GM18499 (cell line): ENCODE measurements around the gene TBC1D22A.

Experiments used
- ATAC-seq: cut with Tn5 transposase; IDR thresholded peaks from one replicate; pipeline ENCODE4 v1.9.1; 2021; ENCODE audit warnings: moderate number of reproducible peaks; ENCODE audit not compliant: insufficient read depth, unreplicated experiment

TBC1D22A gene

GRCh38 chr22:46752286-46752987 lies 10.0 kb upstream of the TBC1D22A start:
- no peak for ATAC-seq

DNA sequence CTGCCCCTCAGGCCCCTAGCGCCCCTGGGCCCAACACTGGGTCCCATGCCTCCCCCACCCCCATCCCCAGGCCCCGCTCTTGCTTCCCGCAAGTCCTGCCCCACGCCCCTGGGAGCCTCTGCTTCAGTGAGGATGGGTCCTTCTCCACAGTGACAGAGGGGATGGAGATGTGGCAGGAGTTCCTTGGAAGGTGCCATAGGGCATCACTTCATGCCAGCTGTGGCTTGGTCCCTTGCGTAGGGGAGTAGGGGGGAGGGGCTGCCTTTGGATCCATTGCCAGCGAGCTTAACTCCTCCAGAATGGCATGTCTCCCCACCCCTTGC lies 9.5 kb upstream of the TBC1D22A start:
- no peak for ATAC-seq

DNA sequence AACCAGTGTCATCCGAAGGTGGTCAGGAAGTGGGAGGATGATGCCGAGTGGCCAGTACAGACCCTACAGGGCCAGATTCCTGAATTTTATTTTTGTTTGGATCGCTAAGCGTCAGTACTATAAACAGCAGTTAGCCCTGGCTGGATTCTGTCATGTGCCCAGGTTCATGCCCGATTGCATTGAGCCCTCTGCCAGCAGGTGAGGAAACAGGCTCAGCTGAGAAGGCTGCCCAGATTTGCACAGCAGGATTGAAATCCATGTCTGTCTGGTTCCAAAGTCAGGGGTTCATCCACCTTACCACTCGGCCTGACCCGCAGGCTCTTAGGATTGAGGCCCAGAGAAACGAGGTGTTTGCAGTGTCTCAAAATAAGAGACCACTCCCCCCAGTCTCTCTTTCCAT lies 9.1 kb upstream of the TBC1D22A start:
- ATAC-seq: no peak

DNA sequence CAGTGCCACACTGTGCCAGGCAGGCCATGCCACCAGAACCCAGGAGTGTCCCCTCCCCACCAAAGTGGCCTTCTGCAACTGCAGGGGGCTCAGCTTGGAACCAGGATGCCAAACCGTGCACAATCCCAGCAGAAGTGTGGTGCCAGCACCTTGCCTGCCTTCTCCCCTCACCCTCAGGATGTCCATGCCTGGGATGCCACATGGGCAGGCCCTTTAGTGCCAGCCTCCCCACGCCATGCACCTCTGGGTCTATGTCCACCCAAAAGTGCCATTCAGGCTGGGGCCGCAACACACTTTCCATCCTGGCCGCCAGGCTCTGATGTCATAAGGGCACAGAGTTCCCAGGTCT lies 8.7 kb upstream of the TBC1D22A start:
- no peak for ATAC-seq

DNA sequence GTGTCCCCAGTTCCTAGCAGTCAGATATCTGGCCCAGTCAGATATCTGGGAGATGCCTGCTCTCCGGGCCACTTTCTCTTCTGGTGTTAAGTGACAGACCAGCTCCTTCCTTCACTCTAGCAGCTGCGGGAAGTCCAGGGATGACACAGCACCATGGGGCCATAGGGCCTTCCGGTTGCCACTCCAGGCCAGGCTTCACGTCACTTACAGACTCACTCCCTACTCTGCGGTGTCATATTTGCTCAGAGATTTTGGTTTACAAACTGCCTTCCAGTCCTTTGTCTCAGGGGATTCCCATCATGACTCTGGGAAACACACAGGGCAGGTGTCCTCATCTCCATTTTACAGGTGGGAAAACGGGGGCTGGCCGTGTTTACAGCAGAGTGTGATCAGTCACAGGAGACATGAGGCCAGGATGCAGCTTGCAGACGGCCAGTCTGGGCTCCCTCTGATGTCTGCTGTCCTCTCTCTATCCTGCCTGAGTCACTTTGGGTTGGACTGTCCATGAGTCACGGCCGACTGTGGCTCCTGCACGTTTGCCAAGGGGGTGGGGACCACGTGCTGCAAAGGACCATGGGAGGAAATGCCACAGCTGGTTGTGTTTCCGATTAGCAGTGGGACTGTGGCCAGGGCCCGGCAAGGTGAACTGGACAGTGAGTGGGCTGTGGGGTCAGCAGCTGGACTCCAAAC lies 8.2 kb upstream of the TBC1D22A start:
- ATAC-seq: no peak

DNA sequence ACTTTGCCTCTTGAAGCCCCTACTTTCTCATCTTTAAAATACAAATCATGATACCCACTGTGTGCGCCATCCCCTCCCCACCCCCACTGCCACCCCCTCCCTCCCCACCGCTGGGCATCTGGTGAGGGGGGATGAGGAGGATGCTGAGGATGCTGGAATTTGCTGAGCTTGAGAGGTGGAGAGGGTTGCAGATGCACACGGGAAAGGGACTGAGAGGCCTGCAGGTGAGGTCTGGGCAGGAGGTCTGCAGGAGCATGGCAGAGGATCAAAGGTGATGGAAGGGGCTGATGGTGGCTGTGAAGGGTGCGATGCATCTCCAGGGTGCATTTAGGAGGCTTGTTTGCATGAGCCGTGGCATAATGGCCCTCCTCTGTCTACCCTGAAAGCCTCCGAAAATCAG lies 7.6 kb upstream of the TBC1D22A start:
- ATAC-seq: no peak

DNA sequence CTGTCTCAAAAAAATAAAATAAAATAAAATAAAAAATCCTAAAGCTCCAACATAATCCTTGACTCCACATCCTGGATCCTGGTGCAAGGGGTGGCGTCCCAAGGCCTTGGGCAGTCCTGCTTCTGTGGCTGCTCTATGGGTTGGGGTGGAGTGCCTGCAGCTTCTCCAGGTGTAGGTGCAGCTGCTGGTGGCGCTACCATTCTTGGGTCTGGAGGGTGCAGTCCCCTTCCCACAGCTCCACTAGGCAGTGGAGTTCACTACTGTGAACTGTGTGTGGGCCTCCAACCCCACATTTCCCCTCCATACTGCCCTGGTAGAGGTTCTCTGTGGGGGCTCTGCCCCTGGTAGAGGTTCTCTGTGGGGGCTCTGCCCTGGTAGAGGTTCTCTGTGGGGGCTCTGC lies 6.9 kb upstream of the TBC1D22A start:
- ATAC-seq: no peak

DNA sequence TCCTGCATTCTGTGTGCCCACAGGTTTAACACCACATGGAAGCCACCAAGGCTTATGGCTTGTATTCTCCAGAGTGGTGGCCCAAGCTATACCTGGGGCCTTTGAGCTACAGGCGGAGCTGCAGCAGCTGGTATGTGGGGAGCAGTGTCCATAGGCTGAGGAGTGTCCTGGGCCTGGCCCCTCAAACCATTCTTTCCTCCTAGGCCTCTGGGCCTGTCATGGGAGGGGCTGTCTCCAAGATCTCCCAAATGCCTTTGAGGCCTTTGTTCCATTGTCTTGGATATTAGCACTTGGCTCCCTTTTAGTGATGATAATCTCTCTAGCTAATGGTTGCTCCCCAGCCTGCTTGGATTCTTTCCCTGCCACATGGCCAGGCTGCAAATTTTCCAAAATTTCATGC lies 6.4 kb upstream of the TBC1D22A start:
- ATAC-seq: no peak

GRCh38 chr22:46757104-46757503 lies 5.3 kb upstream of the TBC1D22A start:
- no peak for ATAC-seq

DNA sequence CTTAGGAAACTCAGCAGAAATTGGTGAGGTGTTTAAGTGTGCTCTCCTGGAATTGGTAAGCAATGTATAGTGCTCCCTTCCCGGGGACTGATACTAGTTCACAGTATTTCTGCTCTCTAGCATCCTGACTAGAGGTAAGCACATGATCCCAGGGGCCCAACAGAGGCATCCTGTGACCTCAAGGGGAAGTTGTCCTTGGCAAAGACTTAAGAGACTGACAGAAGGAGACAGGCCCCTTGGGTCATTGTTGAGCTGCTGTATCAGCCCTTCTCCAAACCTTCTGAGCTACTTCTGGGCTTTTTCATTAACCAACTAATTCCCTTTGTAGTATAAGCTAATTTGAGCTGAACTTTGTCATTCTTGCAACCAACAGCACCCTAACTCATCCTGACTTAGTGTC lies 4.3 kb upstream of the TBC1D22A start:
- ATAC-seq: no peak

- no peak for ATAC-seq
Measured at GRCh38 chr22:46758867-46759290, 3.6 kb upstream of the TBC1D22A start.

- no peak for ATAC-seq
Measured at GRCh38 chr22:46761017-46761416, 1.4 kb upstream of the TBC1D22A start.

DNA sequence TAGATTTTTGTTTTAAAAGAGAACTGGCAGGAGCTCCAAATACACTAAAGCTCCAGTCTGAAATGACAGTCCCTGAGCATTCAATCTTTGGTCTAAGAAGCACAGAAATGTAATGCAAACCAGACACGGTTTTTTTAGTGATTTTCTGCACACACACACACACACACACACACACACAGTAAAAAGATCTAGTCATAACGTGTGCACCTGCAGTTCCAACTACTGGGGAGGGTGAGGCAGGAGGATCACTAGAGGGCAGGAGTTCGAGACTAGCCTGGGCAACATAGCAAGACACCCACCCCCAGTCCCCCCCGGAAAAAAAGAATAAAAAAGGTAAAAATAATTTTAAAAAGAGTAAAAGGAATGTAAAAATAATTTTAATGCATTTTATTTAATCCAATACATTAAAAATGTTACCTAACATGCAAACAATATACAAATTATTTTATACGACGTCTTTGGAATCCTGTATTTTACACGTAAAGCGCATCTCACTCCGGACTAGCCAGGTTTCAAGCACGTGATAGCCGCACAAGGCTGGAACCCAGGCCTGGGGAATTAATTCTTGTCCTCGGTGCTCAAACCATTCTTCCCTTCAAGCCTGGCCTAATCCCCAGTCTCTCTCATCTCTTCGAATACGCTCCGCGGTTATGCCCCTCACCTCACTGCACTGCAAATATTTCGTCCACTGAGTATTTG lies 762 bp upstream of the TBC1D22A start:
- no peak for ATAC-seq

DNA sequence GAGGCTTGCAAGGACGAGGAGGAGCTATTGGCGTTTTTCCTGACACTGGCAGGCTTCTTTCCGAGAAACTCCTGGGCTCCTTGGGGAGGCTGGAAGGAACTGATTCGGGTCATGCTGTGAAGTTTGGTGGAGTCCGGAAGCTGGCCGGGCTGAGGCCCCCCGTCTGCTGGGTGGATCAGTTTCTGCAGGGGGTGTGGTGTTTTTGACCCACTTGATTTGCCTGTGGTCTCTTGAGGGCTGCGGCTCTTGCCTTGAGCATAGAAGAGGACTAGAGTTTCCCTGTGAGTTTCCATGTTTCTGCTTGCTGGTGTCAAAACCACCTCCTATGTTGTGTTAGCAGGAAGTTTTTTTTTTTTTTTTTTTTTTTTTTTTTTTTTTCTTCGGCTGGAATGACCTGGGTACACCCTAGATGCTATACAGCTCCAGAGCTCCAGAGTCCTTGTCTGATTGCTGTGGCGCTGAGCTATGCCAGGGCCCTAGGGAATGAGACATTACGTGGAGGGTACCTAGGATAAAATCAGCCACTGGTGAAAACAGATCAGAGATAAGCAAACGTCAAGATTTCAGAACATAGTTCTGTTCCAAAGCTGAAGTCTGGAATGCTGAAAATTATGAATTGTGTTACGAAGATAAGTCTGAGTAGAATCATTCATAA lies 728 bp downstream of the TBC1D22A start:
- no peak for ATAC-seq

GRCh38 chr22:46764140-46764680 lies 1.8 kb downstream of the TBC1D22A start:
- ATAC-seq: no peak

DNA sequence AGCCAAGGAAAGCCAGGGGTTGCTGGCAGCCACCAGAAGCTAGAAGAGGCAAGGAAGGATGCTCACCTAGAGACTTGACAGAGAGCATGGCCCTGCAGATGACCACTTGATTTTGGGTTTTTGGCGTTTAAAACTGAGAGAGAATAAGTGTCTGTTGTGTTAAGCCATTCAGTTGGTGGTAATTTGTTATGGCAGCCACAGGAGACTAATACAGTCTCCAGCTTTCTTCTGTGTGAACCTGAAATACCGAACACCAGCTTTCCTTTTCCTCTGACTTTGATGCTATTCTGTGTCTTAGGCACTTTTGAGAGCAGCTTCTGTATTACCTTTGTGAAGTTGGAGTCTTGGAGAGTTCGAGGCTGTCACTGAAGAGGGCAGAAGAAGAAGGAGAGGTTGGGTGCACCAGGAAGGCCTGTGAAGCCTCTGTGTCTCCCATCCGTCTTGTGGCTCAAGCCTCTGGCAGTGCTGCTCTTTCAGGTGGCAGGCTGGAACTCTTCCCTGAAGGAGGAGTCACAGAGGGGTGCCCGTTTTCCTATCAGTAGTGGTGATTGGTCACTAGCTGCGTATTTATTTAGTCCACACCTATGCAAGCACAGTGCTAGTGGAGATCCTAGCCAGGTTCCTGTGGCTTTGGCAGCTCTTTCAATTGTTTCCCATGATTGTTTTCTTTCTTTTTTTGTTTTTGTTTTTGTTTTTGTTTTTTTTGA lies 2.5 kb downstream of the TBC1D22A start:
- no peak for ATAC-seq

GRCh38 chr22:46766611-46767010 lies 4.2 kb downstream of the TBC1D22A start:
- no peak for ATAC-seq

- ATAC-seq: no peak
Measured at GRCh38 chr22:46767249-46767985, 5.0 kb downstream of the TBC1D22A start.

GRCh38 chr22:46769191-46769675 lies 6.8 kb downstream of the TBC1D22A start:
- no peak for ATAC-seq

DNA sequence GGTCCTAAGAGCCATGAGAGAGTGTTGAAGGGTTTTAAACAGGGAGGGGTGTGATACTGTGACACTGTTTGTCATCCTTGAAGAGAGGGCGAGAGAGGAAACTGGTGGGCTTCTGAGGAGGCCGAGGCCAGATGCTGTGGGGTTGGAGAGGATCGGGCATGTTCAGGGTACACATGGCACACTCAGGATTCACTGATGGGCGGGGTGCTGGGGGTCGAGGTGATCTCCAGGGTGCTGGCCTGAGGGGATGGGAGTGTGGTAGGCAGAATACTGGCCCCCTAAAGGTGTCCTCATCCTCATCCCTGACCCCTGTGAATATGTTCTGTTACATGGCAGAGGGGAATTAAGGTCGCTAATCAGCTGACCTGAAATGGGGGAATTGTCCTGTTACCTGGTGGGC lies 7.3 kb downstream of the TBC1D22A start:
- no peak for ATAC-seq
